HG02588 (cell line): Measurements from ENCODE around the gene TMEM38B.
"Not testable (repeated sequence)": the region's sequence is repeated elsewhere in the genome, so short reads cannot be mapped to it uniquely, and the experiment has no call there.

Experiments
- ATAC-seq: cut with Tn5 transposase; IDR thresholded peaks from one replicate; pipeline ENCODE4 v1.9.1; 2021; ENCODE audit warnings: mild to moderate bottlenecking, moderate library complexity; ENCODE audit not compliant: unreplicated experiment

Gene TMEM38B

GRCh38 chr9:105714020-105714331 lies 19.6 kb downstream of the TMEM38B start:
- ATAC-seq, result no peak

GRCh38 chr9:105716146-105716545 lies 21.8 kb downstream of the TMEM38B start:
- no peak for ATAC-seq

- ATAC-seq, result no peak
Measured at GRCh38 chr9:105722099-105722498, 27.8 kb downstream of the TMEM38B start.

- no peak for ATAC-seq
Measured at GRCh38 chr9:105725370-105725769, 31.0 kb downstream of the TMEM38B start.

- not testable (repeated sequence) for ATAC-seq
Measured at GRCh38 chr9:105728230-105728629, 33.9 kb downstream of the TMEM38B start.

GRCh38 chr9:105731420-105731819 lies 37.1 kb downstream of the TMEM38B start:
- not testable (repeated sequence) for ATAC-seq

- no peak for ATAC-seq
Measured at GRCh38 chr9:105735366-105735765, 41.0 kb downstream of the TMEM38B start.

- ATAC-seq, result no peak
Measured at GRCh38 chr9:105737205-105737604, 42.9 kb downstream of the TMEM38B start.

GRCh38 chr9:105742088-105742487 lies 47.7 kb downstream of the TMEM38B start:
- ATAC-seq, result no peak

GRCh38 chr9:105747325-105747724 lies 53.0 kb downstream of the TMEM38B start:
- not testable (repeated sequence) for ATAC-seq

GRCh38 chr9:105751761-105752160 lies 57.4 kb downstream of the TMEM38B start:
- no peak for ATAC-seq

GRCh38 chr9:105757496-105758251 lies 63.3 kb downstream of the TMEM38B start:
- ATAC-seq, result no peak

GRCh38 chr9:105760053-105760452 lies 65.7 kb downstream of the TMEM38B start:
- no peak for ATAC-seq

GRCh38 chr9:105782561-105783494 lies 88.5 kb downstream of the TMEM38B start:
- ATAC-seq, result not testable (repeated sequence)

GRCh38 chr9:105783495-105783872 lies 89.1 kb downstream of the TMEM38B start:
- ATAC-seq, result not testable (repeated sequence)

GRCh38 chr9:105786796-105787195 lies 92.5 kb downstream of the TMEM38B start:
- not testable (repeated sequence) for ATAC-seq

- no peak for ATAC-seq
Measured at GRCh38 chr9:105816202-105816744, 121.9 kb downstream of the TMEM38B start.

GRCh38 chr9:105816981-105817380 lies 122.6 kb downstream of the TMEM38B start:
- no peak for ATAC-seq

GRCh38 chr9:105818903-105819302 lies 124.6 kb downstream of the TMEM38B start:
- ATAC-seq, result no peak

GRCh38 chr9:105822814-105823213 lies 128.5 kb downstream of the TMEM38B start:
- no peak for ATAC-seq
